Measurements from ENCODE around the gene CHPF2. TPM values are rescaled to one million over a fixed set of nuclear protein-coding genes. Genes with fewer than 3 reads are reported as not detected.

CHPF2 gene
- total and polyA plus RNA-seq, 2 of the 13 experiments (the other 11 are each of a cell fraction or from before 2014, with no cell fraction given) = 15.4 to 21.5 TPM

DNA sequence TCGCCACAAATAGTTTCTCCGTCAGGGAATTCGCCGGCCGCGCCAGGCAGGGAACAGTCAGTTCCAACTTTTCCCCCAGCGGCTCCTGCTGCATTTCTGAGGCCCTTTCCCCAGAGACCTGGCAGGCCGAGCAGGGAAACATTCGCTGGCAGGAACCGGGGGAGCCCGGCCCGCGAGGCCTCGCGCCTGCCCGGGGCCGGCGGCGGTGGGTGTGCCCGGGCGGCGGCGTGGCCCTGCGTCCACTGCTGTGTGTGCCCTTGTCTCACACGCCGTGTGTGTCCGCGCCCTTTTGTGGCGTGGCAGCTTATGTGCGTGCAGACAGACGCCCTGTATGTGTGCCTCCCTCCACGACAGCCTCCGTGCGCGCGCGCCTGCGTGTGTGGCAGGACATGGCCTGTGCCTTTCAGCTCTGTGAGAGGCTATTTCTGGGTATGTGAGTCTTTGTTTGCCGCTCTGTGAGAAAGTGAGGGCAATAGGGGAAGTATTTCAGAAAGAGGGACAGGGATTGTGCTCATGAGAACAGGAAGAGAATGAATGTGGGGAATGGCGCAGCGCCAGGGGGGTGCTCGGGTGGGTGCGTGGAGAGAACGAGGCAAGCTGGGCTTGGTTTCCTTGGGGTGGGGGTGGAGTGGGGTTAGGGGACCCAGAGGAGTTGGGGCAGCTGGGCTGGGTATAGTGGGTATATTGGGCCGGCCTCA lies 16.9 kb downstream of the CHPF2 start (continued):
- TF ChIP-seq CHCHD3 (CRISPR knock-in tag; IDR thresholded peaks at IDR 0.05) (no peak), MTF2 (CRISPR knock-in tag; IDR thresholded peaks at IDR 0.05; ENCODE audit: borderline replicate concordance) (no peak), REPIN1 (CRISPR knock-in tag; IDR thresholded peaks at IDR 0.05; ENCODE audit: borderline replicate concordance, low read depth) (no peak), RXRA (CRISPR knock-in tag; IDR thresholded peaks at IDR 0.05) (no peak), RAD21 (CRISPR knock-in tag; IDR thresholded peaks at IDR 0.05) (no peak), ELF3 (CRISPR knock-in tag; IDR thresholded peaks at IDR 0.05) (no peak), ZNF75D (CRISPR knock-in tag; IDR thresholded peaks at IDR 0.05; ENCODE audit: borderline replicate concordance) (no peak), ZNF337 (CRISPR knock-in tag; IDR thresholded peaks at IDR 0.05; ENCODE audit: borderline replicate concordance, low read depth) (no peak), CENPX (CRISPR knock-in tag; IDR thresholded peaks at IDR 0.05) (no peak), HOXA3 (CRISPR knock-in tag; IDR thresholded peaks at IDR 0.05) (no peak), SNAPC2 (CRISPR knock-in tag; IDR thresholded peaks at IDR 0.05) (no peak)
- TF ChIP-seq, protein P1, sequence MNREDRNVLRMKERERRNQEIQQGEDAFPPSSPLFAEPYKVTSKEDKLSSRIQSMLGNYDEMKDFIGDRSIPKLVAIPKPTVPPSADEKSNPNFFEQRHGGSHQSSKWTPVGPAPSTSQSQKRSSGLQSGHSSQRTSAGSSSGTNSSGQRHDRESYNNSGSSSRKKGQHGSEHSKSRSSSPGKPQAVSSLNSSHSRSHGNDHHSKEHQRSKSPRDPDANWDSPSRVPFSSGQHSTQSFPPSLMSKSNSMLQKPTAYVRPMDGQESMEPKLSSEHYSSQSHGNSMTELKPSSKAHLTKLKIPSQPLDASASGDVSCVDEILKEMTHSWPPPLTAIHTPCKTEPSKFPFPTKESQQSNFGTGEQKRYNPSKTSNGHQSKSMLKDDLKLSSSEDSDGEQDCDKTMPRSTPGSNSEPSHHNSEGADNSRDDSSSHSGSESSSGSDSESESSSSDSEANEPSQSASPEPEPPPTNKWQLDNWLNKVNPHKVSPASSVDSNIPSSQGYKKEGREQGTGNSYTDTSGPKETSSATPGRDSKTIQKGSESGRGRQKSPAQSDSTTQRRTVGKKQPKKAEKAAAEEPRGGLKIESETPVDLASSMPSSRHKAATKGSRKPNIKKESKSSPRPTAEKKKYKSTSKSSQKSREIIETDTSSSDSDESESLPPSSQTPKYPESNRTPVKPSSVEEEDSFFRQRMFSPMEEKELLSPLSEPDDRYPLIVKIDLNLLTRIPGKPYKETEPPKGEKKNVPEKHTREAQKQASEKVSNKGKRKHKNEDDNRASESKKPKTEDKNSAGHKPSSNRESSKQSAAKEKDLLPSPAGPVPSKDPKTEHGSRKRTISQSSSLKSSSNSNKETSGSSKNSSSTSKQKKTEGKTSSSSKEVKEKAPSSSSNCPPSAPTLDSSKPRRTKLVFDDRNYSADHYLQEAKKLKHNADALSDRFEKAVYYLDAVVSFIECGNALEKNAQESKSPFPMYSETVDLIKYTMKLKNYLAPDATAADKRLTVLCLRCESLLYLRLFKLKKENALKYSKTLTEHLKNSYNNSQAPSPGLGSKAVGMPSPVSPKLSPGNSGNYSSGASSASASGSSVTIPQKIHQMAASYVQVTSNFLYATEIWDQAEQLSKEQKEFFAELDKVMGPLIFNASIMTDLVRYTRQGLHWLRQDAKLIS (CRISPR knock-in tag; IDR thresholded peaks at IDR 0.05) = no peak
- TF ChIP-seq, protein P2, sequence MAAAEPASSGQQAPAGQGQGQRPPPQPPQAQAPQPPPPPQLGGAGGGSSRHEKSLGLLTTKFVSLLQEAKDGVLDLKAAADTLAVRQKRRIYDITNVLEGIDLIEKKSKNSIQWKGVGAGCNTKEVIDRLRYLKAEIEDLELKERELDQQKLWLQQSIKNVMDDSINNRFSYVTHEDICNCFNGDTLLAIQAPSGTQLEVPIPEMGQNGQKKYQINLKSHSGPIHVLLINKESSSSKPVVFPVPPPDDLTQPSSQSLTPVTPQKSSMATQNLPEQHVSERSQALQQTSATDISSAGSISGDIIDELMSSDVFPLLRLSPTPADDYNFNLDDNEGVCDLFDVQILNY (CRISPR knock-in tag; conservative IDR thresholded peaks at IDR 0.05) = no peak
- TF ChIP-seq, protein P3, sequence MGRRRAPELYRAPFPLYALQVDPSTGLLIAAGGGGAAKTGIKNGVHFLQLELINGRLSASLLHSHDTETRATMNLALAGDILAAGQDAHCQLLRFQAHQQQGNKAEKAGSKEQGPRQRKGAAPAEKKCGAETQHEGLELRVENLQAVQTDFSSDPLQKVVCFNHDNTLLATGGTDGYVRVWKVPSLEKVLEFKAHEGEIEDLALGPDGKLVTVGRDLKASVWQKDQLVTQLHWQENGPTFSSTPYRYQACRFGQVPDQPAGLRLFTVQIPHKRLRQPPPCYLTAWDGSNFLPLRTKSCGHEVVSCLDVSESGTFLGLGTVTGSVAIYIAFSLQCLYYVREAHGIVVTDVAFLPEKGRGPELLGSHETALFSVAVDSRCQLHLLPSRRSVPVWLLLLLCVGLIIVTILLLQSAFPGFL (CRISPR knock-in tag; IDR thresholded peaks at IDR 0.05) = no peak
- TF ChIP-seq, protein P4, sequence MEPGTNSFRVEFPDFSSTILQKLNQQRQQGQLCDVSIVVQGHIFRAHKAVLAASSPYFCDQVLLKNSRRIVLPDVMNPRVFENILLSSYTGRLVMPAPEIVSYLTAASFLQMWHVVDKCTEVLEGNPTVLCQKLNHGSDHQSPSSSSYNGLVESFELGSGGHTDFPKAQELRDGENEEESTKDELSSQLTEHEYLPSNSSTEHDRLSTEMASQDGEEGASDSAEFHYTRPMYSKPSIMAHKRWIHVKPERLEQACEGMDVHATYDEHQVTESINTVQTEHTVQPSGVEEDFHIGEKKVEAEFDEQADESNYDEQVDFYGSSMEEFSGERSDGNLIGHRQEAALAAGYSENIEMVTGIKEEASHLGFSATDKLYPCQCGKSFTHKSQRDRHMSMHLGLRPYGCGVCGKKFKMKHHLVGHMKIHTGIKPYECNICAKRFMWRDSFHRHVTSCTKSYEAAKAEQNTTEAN (CRISPR knock-in tag; conservative IDR thresholded peaks at IDR 0.05) = no peak
- TF ChIP-seq, protein P5, sequence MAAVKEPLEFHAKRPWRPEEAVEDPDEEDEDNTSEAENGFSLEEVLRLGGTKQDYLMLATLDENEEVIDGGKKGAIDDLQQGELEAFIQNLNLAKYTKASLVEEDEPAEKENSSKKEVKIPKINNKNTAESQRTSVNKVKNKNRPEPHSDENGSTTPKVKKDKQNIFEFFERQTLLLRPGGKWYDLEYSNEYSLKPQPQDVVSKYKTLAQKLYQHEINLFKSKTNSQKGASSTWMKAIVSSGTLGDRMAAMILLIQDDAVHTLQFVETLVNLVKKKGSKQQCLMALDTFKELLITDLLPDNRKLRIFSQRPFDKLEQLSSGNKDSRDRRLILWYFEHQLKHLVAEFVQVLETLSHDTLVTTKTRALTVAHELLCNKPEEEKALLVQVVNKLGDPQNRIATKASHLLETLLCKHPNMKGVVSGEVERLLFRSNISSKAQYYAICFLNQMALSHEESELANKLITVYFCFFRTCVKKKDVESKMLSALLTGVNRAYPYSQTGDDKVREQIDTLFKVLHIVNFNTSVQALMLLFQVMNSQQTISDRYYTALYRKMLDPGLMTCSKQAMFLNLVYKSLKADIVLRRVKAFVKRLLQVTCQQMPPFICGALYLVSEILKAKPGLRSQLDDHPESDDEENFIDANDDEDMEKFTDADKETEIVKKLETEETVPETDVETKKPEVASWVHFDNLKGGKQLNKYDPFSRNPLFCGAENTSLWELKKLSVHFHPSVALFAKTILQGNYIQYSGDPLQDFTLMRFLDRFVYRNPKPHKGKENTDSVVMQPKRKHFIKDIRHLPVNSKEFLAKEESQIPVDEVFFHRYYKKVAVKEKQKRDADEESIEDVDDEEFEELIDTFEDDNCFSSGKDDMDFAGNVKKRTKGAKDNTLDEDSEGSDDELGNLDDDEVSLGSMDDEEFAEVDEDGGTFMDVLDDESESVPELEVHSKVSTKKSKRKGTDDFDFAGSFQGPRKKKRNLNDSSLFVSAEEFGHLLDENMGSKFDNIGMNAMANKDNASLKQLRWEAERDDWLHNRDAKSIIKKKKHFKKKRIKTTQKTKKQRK (IDR thresholded peaks at IDR 0.05; ENCODE audit: low read length) = no peak
- TF ChIP-seq, protein P6, sequence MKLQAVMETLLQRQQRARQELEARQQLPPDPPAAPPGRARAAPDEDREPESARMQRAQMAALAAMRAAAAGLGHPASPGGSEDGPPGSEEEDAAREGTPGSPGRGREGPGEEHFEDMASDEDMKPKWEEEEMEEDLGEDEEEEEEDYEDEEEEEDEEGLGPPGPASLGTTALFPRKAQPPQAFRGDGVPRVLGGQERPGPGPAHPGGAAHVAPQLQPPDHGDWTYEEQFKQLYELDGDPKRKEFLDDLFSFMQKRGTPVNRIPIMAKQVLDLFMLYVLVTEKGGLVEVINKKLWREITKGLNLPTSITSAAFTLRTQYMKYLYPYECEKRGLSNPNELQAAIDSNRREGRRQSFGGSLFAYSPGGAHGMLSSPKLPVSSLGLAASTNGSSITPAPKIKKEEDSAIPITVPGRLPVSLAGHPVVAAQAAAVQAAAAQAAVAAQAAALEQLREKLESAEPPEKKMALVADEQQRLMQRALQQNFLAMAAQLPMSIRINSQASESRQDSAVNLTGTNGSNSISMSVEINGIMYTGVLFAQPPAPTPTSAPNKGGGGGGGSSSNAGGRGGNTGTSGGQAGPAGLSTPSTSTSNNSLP (IDR thresholded peaks at IDR 0.05; ENCODE audit: low read depth, low read length) = no peak

Data from HepG2 (cell line).